ENCODE results near the gene FBLN2.

Gene FBLN2

DNA sequence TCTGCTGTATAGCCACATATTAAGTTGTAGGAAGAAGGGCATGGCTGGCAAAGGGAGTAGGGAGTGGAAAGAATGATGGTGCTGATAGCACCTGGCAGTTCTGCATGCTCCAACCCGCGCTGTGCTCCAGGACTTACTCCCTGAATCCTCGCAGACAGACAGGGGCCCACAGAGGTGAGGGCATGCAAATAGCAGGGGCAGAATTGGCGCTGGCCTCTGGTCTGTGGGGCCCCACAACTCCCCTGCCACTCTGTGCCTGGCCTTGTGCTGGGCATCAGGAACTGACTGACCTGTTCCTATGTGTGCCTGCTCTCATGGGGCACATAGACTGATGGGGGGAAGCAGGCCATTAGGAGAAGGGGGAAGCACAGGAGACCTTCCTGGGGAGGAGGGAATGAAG lies 47.9 kb upstream of the FBLN2 start:
- Histone ChIP-seq H3K27ac (replicated peaks; ENCODE audit: low read length) (no peak overlapping the region), H3K36me3 (replicated peaks in 1 of 2; ENCODE audit: control insufficient read depth in 2 of 2, insufficient read depth in 2 of 2, low read length in 2 of 2) (peaks cover 0 to 2% of the 10 kb centered on the region in 2 donors), H4K91ac (ENCODE audit: low read depth, low read length, poor library complexity) (peak overlapping the region; percentile 56), H3K4me1 (ENCODE audit: control insufficient read depth in 2 of 2, insufficient read depth in 1 of 2, low read depth in 1 of 2, low read length in 2 of 2) (peaks cover 15 to 16% of the 10 kb centered on the region in 2 donors), H2BK120ac (ENCODE audit: low read depth, low read length) (no peak overlapping the region), H3K9me3 (replicated peaks in 1 of 2; ENCODE audit: control insufficient read depth in 2 of 2, insufficient read depth in 1 of 2, low read depth in 1 of 2, low read length in 2 of 2) (no peaks in the 10 kb centered on the region), H2BK12ac (ENCODE audit: low read length) (no peak overlapping the region), H3K14ac (ENCODE audit: low read length) (no peak overlapping the region), H4K8ac (ENCODE audit: low read depth, low read length) (no peak overlapping the region), H2BK15ac (ENCODE audit: low read length) (no peak overlapping the region), H3K4ac (ENCODE audit: low read length) (no peak overlapping the region), H3K23ac (ENCODE audit: low read depth, low read length, poor library complexity) (peak overlapping the region; percentile 71), H3K79me1 (ENCODE audit: low read depth, low read length) (no peaks in the 10 kb centered on the region), H2AFZ (ENCODE audit: low read length) (no peak overlapping the region), H3K4me3 (ENCODE audit: low read length in 2 of 2) (no peak overlapping the region), H3K9ac (ENCODE audit: low read depth, low read length, poor library complexity) (peak overlapping the region; percentile 15), H2BK5ac (ENCODE audit: low read length) (peak overlapping the region; percentile 45), H3K18ac (ENCODE audit: low read length) (peak overlapping the region; percentile 81), H3K4me2 (ENCODE audit: insufficient read depth, low read length, poor library complexity, severe bottlenecking) (no peak overlapping the region), H3K27me3 (ENCODE audit: control insufficient read depth in 3 of 3, insufficient read depth in 3 of 3, low read depth in 1 of 3, low read length in 3 of 3) (peaks cover 0 to 1% (median 0%) of the 10 kb centered on the region in 3 experiments), H2AK5ac (ENCODE audit: low read depth, low read length) (peak overlapping the region; percentile 95)
- no peak for DNase-seq (ENCODE audit: low spot score)
- WGBS, 2 donors (ENCODE audit: extremely low coverage in 2 of 2, insufficient read length in 2 of 2, insufficient replicate concordance in 1 of 2): no CpG with 5 or more reads among the region's 4 CpGs

DNA sequence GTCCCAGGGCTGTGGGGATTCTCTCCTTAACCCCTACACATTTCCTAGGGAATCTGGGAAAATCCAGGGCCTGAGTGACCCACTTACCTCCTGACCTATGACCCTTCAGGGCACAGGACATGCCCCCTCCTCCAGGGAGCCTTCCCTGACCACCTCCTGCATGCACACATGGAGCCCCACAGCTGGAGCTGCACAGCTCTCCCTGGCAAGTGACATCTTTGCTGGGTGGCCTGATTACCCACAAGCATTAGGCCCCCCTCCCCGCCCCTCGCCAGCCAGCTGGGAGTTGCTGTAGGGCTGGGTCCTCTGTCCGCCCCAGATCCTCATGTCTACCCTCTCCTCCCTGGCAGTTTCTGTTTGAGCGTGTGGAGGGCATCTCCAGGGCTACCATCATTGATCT lies 47.4 kb upstream of the FBLN2 start:
- H3K14ac ChIP-seq (ENCODE audit: low read length): no peak overlapping the region
- peak overlapping the region; percentile 48 for H2AK5ac ChIP-seq (ENCODE audit: low read depth, low read length)
- no peak overlapping the region for H3K27ac ChIP-seq (replicated peaks; ENCODE audit: low read length)
- H2BK12ac ChIP-seq (ENCODE audit: low read length): no peak overlapping the region
- H3K23ac ChIP-seq (ENCODE audit: low read depth, low read length, poor library complexity): peak overlapping the region; percentile 20
- H2AFZ ChIP-seq (ENCODE audit: low read length): no peak overlapping the region
- no peak overlapping the region for H2BK120ac ChIP-seq (ENCODE audit: low read depth, low read length)
- H4K91ac ChIP-seq (ENCODE audit: low read depth, low read length, poor library complexity): no peak overlapping the region
- H4K8ac ChIP-seq (ENCODE audit: low read depth, low read length): no peak overlapping the region
- no CpG with 5 or more reads among the region's 4 CpGs for WGBS, 2 donors (ENCODE audit: extremely low coverage in 2 of 2, insufficient read length in 2 of 2, insufficient replicate concordance in 1 of 2)
- H3K4me2 ChIP-seq (ENCODE audit: insufficient read depth, low read length, poor library complexity, severe bottlenecking): no peak overlapping the region
- H3K4ac ChIP-seq (ENCODE audit: low read length): no peak overlapping the region
- no peaks in the 10 kb centered on the region for H3K9me3 ChIP-seq (replicated peaks in 1 of 2; ENCODE audit: control insufficient read depth in 2 of 2, insufficient read depth in 1 of 2, low read depth in 1 of 2, low read length in 2 of 2)
- H2BK5ac ChIP-seq (ENCODE audit: low read length): peak overlapping the region; percentile 45
- no peak for DNase-seq (ENCODE audit: low spot score)
- no peak overlapping the region for H2BK15ac ChIP-seq (ENCODE audit: low read length)
- H3K36me3 ChIP-seq (replicated peaks in 1 of 2; ENCODE audit: control insufficient read depth in 2 of 2, insufficient read depth in 2 of 2, low read length in 2 of 2): peaks cover 0 to 2% of the 10 kb centered on the region in 2 donors
- H3K4me3 ChIP-seq (ENCODE audit: low read length in 2 of 2): no peak overlapping the region
- peaks cover 14 to 15% of the 10 kb centered on the region in 2 donors for H3K4me1 ChIP-seq (ENCODE audit: control insufficient read depth in 2 of 2, insufficient read depth in 1 of 2, low read depth in 1 of 2, low read length in 2 of 2)
- H3K79me1 ChIP-seq (ENCODE audit: low read depth, low read length): no peaks in the 10 kb centered on the region
- no peak overlapping the region for H3K9ac ChIP-seq (ENCODE audit: low read depth, low read length, poor library complexity)
- peaks cover 0 to 1% (median 0%) of the 10 kb centered on the region in 3 experiments for H3K27me3 ChIP-seq (ENCODE audit: control insufficient read depth in 3 of 3, insufficient read depth in 3 of 3, low read depth in 1 of 3, low read length in 3 of 3)
- H3K18ac ChIP-seq (ENCODE audit: low read length): no peak overlapping the region

DNA sequence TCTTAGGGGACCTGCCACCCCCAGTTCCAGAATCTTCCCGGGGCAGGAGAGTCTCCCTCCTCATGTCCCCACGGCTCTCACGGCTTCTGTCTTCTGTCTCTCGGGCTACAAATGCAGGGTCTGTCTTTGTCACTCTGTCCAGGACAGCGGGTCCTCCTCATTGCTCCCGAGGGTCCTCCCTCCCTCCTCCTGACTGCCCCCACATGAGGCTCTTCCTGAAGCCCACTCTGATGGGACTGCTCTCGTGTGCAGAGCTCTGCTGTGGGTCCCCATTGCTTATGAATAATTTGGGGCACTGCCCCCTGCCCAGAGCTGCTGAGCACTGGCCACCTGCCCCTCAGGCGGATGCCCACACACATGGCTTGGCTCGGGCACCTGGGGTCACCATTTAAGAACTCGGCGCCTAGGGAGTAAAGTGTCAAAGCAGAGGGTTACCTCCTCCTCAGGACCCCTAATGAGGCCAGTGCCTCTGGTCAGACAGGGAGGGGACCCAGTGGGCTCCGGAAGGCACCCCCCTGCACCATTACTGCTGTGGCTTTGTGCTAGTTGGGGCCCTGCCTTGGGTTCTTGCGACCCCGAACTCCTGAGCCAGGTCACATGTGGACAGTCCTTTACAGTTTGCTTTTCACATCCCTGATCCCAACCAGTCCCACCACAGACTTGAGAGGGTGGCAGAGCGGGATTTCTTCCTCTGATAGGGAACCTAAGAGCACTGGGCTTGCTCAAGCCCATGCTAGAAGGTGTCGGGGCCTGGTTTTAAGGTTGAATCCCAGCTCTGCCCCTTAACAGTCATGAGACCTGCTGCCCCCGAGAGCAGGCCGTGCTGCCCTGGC lies 46.8 kb upstream of the FBLN2 start:
- peaks cover 0 to 1% (median 0%) of the 10 kb centered on the region in 3 experiments for H3K27me3 ChIP-seq (ENCODE audit: control insufficient read depth in 3 of 3, insufficient read depth in 3 of 3, low read depth in 1 of 3, low read length in 3 of 3)
- H2BK120ac ChIP-seq (ENCODE audit: low read depth, low read length): no peak overlapping the region
- peak overlapping the region; percentile 19 for H3K18ac ChIP-seq (ENCODE audit: low read length)
- H2AK5ac ChIP-seq (ENCODE audit: low read depth, low read length): peak overlapping the region; percentile 20
- no CpG with 5 or more reads among the region's 18 CpGs for WGBS, 2 donors (ENCODE audit: extremely low coverage in 2 of 2, insufficient read length in 2 of 2, insufficient replicate concordance in 1 of 2)
- H3K79me1 ChIP-seq (ENCODE audit: low read depth, low read length): no peaks in the 10 kb centered on the region
- H3K4me1 ChIP-seq (ENCODE audit: control insufficient read depth in 2 of 2, insufficient read depth in 1 of 2, low read depth in 1 of 2, low read length in 2 of 2): peaks cover 11 to 12% of the 10 kb centered on the region in 2 donors
- no peak for DNase-seq (ENCODE audit: low spot score)
- no peak overlapping the region for H3K14ac ChIP-seq (ENCODE audit: low read length)
- no peak overlapping the region for H2AFZ ChIP-seq (ENCODE audit: low read length)
- no peak overlapping the region for H3K4ac ChIP-seq (ENCODE audit: low read length)
- no peaks in the 10 kb centered on the region for H3K9me3 ChIP-seq (replicated peaks in 1 of 2; ENCODE audit: control insufficient read depth in 2 of 2, insufficient read depth in 1 of 2, low read depth in 1 of 2, low read length in 2 of 2)
- H3K36me3 ChIP-seq (replicated peaks in 1 of 2; ENCODE audit: control insufficient read depth in 2 of 2, insufficient read depth in 2 of 2, low read length in 2 of 2): peaks cover 0 to 2% of the 10 kb centered on the region in 2 donors
- H2BK5ac ChIP-seq (ENCODE audit: low read length): no peak overlapping the region
- no peak overlapping the region for H3K4me2 ChIP-seq (ENCODE audit: insufficient read depth, low read length, poor library complexity, severe bottlenecking)
- H4K91ac ChIP-seq (ENCODE audit: low read depth, low read length, poor library complexity): no peak overlapping the region
- H3K4me3 ChIP-seq (ENCODE audit: low read length in 2 of 2): no peak overlapping the region
- peak overlapping the region; percentile 9 for H3K9ac ChIP-seq (ENCODE audit: low read depth, low read length, poor library complexity)
- H2BK15ac ChIP-seq (ENCODE audit: low read length): peak overlapping the region; percentile 4
- no peak overlapping the region for H3K27ac ChIP-seq (replicated peaks; ENCODE audit: low read length)
- no peak overlapping the region for H4K8ac ChIP-seq (ENCODE audit: low read depth, low read length)
- H2BK12ac ChIP-seq (ENCODE audit: low read length): no peak overlapping the region
- peak overlapping the region; percentile 9 for H3K23ac ChIP-seq (ENCODE audit: low read depth, low read length, poor library complexity)

DNA sequence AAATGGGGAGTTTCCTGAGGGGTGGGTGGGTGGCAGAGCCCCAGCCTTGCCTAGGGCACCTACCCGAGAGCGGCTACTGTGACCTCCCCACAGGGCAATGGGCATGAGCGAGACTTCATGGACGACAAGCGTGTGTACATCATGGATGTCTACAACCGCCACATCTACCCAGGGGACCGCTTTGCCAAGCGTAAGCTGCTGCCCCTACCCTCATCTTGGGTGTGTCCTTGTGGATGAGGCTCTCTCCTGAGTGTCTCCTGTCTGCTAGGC lies 46.2 kb upstream of the FBLN2 start:
- Histone ChIP-seq H2BK5ac (ENCODE audit: low read length) (no peak overlapping the region), H3K79me1 (ENCODE audit: low read depth, low read length) (no peaks in the 10 kb centered on the region), H2BK12ac (ENCODE audit: low read length) (no peak overlapping the region), H3K4me3 (ENCODE audit: low read length in 2 of 2) (no peak overlapping the region), H4K91ac (ENCODE audit: low read depth, low read length, poor library complexity) (no peak overlapping the region), H2AK5ac (ENCODE audit: low read depth, low read length) (no peak overlapping the region), H4K8ac (ENCODE audit: low read depth, low read length) (no peak overlapping the region), H3K4me2 (ENCODE audit: insufficient read depth, low read length, poor library complexity, severe bottlenecking) (no peak overlapping the region), H3K9ac (ENCODE audit: low read depth, low read length, poor library complexity) (peak overlapping the region; percentile 9), H3K4ac (ENCODE audit: low read length) (no peak overlapping the region), H2AFZ (ENCODE audit: low read length) (no peak overlapping the region), H3K27ac (replicated peaks; ENCODE audit: low read length) (no peak overlapping the region), H3K18ac (ENCODE audit: low read length) (no peak overlapping the region), H3K36me3 (replicated peaks in 1 of 2; ENCODE audit: control insufficient read depth in 2 of 2, insufficient read depth in 2 of 2, low read length in 2 of 2) (peaks cover 0 to 2% of the 10 kb centered on the region in 2 donors), H3K4me1 (ENCODE audit: control insufficient read depth in 2 of 2, insufficient read depth in 1 of 2, low read depth in 1 of 2, low read length in 2 of 2) (peaks cover 16 to 17% of the 10 kb centered on the region in 2 donors), H3K23ac (ENCODE audit: low read depth, low read length, poor library complexity) (peak overlapping the region; percentile 9), H3K27me3 (ENCODE audit: control insufficient read depth in 3 of 3, insufficient read depth in 3 of 3, low read depth in 1 of 3, low read length in 3 of 3) (peaks cover 0 to 1% (median 0%) of the 10 kb centered on the region in 3 experiments), H3K9me3 (replicated peaks in 1 of 2; ENCODE audit: control insufficient read depth in 2 of 2, insufficient read depth in 1 of 2, low read depth in 1 of 2, low read length in 2 of 2) (no peaks in the 10 kb centered on the region), H2BK120ac (ENCODE audit: low read depth, low read length) (no peak overlapping the region), H3K14ac (ENCODE audit: low read length) (no peak overlapping the region), H2BK15ac (ENCODE audit: low read length) (no peak overlapping the region)
- no peak for DNase-seq (ENCODE audit: low spot score)
- WGBS, 2 donors (ENCODE audit: extremely low coverage in 2 of 2, insufficient read length in 2 of 2, insufficient replicate concordance in 1 of 2): no CpG with 5 or more reads among the region's 8 CpGs

Measured in neuronal stem cell (in vitro differentiated cells).